H1 (cell line): ENCODE results near the gene MRM3. TPM values are rescaled to one million over a fixed set of nuclear protein-coding genes. Genes with fewer than 3 reads are reported as not detected.

Experiments
- TBP ChIP-seq: IDR thresholded peaks from 2 replicates; pipeline ENCODE4 v1.6.1; 2011; ENCODE audit warnings: low read depth, low read length, improper control_type of control experiment
- polyA plus RNA-seq, 7 experiments: library from polyadenylated mRNA; depleted of rRNA in 3 of 7; stranded (reverse) in 5 of 7; unstranded in 2 of 7; fragments of >200 nt in 5 of 7; fragments of 200-250 nt in 2 of 7; gene quantifications; 1 replicate in 5 of 7; 2 replicates in 1 of 7; 4 replicates in 1 of 7; pipeline versions ENCODE4 v1.2.1 to v1.2.3, GENCODE V29; 2011 to 2013; ENCODE audit warnings: missing spikeins in 2 of 7, mixed read lengths in 2 of 7
- total RNA-seq: library from RNA; stranded (reverse); fragmentation: NEBNext Ultra II Directional; extraction: Animal tissue kit (Norgen Biotek cat#: 25700); gene quantifications from 2 replicates; pipeline ENCODE4 v1.2.1, GENCODE V29; 2021
- TF ChIP-seq, protein P1 (sequence below): IDR thresholded peaks from 2 replicates; pipeline ENCODE4 v1.6.1; 2012; ENCODE audit warnings: inconsistent platforms

Gene MRM3
- total and polyA plus RNA-seq, 2 of the 8 experiments (the other 6 are each of a cell fraction or from before 2014, with no cell fraction given), result 10.1 to 20.8 TPM

DNA sequence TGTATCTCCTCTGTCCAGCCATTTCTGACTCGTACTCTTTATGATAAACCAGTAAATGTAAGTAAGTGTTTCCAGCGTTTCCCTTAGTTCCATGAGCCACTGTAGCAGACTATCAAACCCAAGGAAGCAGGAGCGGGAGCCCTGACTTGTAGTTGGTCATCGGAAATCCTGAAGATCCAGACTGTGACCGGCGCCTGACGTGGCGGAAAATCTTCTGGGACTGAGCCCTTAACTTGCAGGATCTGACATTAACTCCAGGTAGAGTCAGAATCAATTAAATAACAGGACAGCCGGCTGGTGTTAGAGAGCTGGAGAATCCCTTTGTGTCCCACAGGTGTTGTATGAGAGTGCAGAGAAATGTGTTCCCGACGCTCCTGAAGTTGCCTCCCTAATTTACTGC lies 4.1 kb upstream of the MRM3 start (continued):
- TF ChIP-seq TBP, result no peak
- TF ChIP-seq, protein P1, sequence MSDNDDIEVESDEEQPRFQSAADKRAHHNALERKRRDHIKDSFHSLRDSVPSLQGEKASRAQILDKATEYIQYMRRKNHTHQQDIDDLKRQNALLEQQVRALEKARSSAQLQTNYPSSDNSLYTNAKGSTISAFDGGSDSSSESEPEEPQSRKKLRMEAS, result no peak
